ENCODE measurements around the gene RBL2.

DNA sequence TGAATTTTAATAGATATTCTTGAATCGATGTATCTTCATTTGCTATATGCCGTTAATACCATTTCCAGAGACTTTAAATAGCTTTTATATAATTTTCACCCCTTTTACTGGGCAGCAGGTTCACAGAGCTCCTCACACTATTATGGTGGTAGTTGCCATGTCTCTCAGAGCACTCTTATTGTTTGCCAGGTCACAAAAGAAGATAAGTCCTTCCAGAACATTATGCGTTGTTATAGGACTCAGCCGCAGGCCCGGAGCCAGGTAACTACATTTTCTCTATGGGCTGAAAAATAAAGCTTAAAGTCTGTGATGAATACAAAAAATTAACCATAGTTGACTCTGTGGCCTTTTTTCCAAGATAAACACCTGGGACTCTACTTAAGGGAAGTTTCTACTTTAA, 44.7 kb downstream of the RBL2 start:
- TF ChIP-seq CEBPB (IDR thresholded peaks at IDR 0.05; ENCODE audit: low read depth, low read length) (no peak), POLR2AphosphoS5 (IDR thresholded peaks at IDR 0.05; ENCODE audit: low read depth, low read length) (no peak)
